ENCODE data around the gene THOC5.

DNA sequence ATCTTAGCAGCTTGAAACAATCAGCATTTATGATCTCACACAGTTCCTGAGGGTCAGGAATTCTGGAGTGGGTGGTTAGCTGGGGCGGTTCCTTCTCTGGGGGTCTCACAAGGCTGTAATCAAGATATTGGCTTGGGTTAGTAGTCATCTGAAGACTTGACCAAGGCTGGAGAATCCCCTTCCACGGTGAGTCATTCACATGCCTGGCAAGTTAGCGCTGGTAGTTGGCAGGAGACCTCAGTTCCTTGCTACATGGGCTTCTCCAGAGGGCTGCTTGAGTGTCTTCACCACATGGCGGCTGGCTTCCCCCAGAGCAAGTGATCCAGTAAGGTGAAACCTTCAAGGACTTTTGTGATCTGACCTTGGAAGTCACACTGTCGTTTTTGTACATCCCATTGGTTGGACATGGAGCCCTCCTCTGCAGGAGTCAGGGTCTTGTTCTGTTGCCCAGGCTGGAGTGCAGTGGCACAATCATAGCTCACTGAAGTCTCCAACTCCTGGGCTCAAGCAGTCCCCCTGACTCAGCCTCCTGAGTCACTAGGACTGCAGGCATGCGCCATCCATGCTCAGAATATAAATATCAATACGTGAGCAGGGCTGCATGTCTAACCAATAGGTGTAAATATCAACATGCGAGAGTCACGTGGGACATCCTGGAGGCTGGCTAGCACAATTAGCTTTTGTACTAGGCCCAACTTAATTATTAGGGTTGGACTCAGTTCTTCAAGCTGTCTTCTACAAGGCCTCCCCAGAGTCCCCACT lies 34.6 kb upstream of the THOC5 start:
- TF ChIP-seq POLR2A (IDR thresholded peaks at IDR 0.05) = no peak
- TF ChIP-seq, protein P1, sequence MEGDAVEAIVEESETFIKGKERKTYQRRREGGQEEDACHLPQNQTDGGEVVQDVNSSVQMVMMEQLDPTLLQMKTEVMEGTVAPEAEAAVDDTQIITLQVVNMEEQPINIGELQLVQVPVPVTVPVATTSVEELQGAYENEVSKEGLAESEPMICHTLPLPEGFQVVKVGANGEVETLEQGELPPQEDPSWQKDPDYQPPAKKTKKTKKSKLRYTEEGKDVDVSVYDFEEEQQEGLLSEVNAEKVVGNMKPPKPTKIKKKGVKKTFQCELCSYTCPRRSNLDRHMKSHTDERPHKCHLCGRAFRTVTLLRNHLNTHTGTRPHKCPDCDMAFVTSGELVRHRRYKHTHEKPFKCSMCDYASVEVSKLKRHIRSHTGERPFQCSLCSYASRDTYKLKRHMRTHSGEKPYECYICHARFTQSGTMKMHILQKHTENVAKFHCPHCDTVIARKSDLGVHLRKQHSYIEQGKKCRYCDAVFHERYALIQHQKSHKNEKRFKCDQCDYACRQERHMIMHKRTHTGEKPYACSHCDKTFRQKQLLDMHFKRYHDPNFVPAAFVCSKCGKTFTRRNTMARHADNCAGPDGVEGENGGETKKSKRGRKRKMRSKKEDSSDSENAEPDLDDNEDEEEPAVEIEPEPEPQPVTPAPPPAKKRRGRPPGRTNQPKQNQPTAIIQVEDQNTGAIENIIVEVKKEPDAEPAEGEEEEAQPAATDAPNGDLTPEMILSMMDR (IDR thresholded peaks at IDR 0.05) = no peak

Measured in thyroid gland (tissue), 4 donors.